HepG2 (cell line): ENCODE data around the gene SEPHS2. TPM values are rescaled to one million over a fixed set of nuclear protein-coding genes. Genes with fewer than 3 reads are reported as not detected.
A peak's percentile ranks its signal among the peaks of the same experiment; 100 is the strongest.

ENCODE experiments used
- KAT8 ChIP-seq: IDR thresholded peaks from 2 replicates; pipeline ENCODE4 v1.6.1; 2016; ENCODE audit warnings: missing genetic modification reagents, missing compliant biosample characterization
- MTF2 ChIP-seq: sonication (generic); formaldehyde crosslinking; IDR thresholded peaks from 2 replicates; pipeline ENCODE4 v1.5.0; 2020; ENCODE audit warnings: missing genetic modification reagents, borderline replicate concordance
- PITX1 ChIP-seq: sonication (generic); formaldehyde crosslinking; IDR thresholded peaks from 2 replicates; pipeline ENCODE4 v1.5.1; 2020; ENCODE audit warnings: mild to moderate bottlenecking, missing genetic modification reagents
- SP5 ChIP-seq: IDR thresholded peaks from 2 replicates; pipeline ENCODE4 v1.6.1; 2016; ENCODE audit warnings: low read depth, borderline replicate concordance
- SRSF9 ChIP-seq: fragments of 200-400 bp; formaldehyde crosslinking; IDR thresholded peaks from 2 replicates; pipeline ENCODE4 v1.6.1; 2018; ENCODE audit warnings: borderline replicate concordance, mild to moderate bottlenecking, low read depth, low read length; ENCODE audit not compliant: insufficient read depth, poor library complexity, severe bottlenecking
- ZNF24 ChIP-seq: fragments of 450-650 bp; IDR thresholded peaks from 2 replicates; pipeline ENCODE4 v1.6.1; 2017; ENCODE audit warnings: antibody characterized with exemption, mild to moderate bottlenecking
- ZNF432 ChIP-seq: sonication (generic); formaldehyde crosslinking; IDR thresholded peaks from 2 replicates; pipeline ENCODE4 v1.5.0; 2020; ENCODE audit warnings: missing genetic modification reagents, mild to moderate bottlenecking, borderline replicate concordance
- ZNF747 ChIP-seq: sonication (generic); formaldehyde crosslinking; IDR thresholded peaks from 2 replicates; pipeline ENCODE4 v1.8.1; 2023; ENCODE audit warnings: missing genetic modification reagents, mild to moderate bottlenecking, borderline replicate concordance
- ZNF749 ChIP-seq: sonication (generic); formaldehyde crosslinking; IDR thresholded peaks from 2 replicates; pipeline ENCODE4 v1.8.0; 2022; ENCODE audit warnings: mild to moderate bottlenecking, missing genetic modification reagents, moderate library complexity, borderline replicate concordance
- polyA plus RNA-seq, 8 experiments: library from polyadenylated mRNA; depleted of rRNA in 3 of 8; stranded (reverse) in 7 of 8; unstranded in 1 of 8; fragments of >200 nt; fragmentation: Illumina TruSeq in 4 of 8; extraction: Trizol in 4 of 8; gene quantifications; 2 replicates each; pipeline versions ENCODE4 v1.2.1 to v1.2.3, GENCODE V29; 2011 to 2016; ENCODE audit warnings: low read depth in 4 of 8, missing spikeins in 1 of 8, mixed read lengths in 1 of 8; ENCODE audit not compliant: insufficient read depth in 1 of 8
- total RNA-seq, 5 experiments: library from RNA; depleted of rRNA; stranded (reverse); fragments of >200 nt; fragmentation: Illumina TruSeq; extraction: Trizol; gene quantifications; 2 replicates each; pipeline ENCODE4 v1.2.3, GENCODE V29; 2016; ENCODE audit warnings: low read depth in 1 of 5
- TF ChIP-seq, protein P1 (sequence below): sonication (generic); formaldehyde crosslinking; IDR thresholded peaks from 2 replicates; pipeline ENCODE4 v1.4.0; 2020; ENCODE audit warnings: mild to moderate bottlenecking, missing genetic modification reagents, borderline replicate concordance
- TF ChIP-seq, protein P2 (sequence below): sonication (generic); formaldehyde crosslinking; IDR thresholded peaks from 2 replicates; pipeline ENCODE4 v1.4.0; 2020; ENCODE audit warnings: mild to moderate bottlenecking, missing genetic modification reagents
- TF ChIP-seq, protein P3 (sequence below): sonication (generic); formaldehyde crosslinking; IDR thresholded peaks from 2 replicates; pipeline ENCODE4 v1.5.0; 2020; ENCODE audit warnings: missing genetic modification reagents
- TF ChIP-seq, protein P4 (sequence below): sonication (generic); formaldehyde crosslinking; IDR thresholded peaks from 2 replicates; pipeline ENCODE4 v1.8.1; 2022; ENCODE audit warnings: mild to moderate bottlenecking, missing genetic modification reagents
- TF ChIP-seq, protein P5 (sequence below): sonication (generic); formaldehyde crosslinking; IDR thresholded peaks from 2 replicates; pipeline ENCODE4 v1.4.0; 2020; ENCODE audit warnings: missing genetic modification reagents, low read depth, mild to moderate bottlenecking, borderline replicate concordance
- TF ChIP-seq, protein P6 (sequence below): sonication (generic); formaldehyde crosslinking; IDR thresholded peaks from 2 replicates; pipeline ENCODE4 v1.4.0; 2020; ENCODE audit warnings: missing genetic modification reagents, borderline replicate concordance

The SEPHS2 gene
- total and polyA plus RNA-seq, 2 of the 13 experiments (the other 11 are each of a cell fraction or from before 2014, with no cell fraction given) = 20.7 to 127 TPM

DNA sequence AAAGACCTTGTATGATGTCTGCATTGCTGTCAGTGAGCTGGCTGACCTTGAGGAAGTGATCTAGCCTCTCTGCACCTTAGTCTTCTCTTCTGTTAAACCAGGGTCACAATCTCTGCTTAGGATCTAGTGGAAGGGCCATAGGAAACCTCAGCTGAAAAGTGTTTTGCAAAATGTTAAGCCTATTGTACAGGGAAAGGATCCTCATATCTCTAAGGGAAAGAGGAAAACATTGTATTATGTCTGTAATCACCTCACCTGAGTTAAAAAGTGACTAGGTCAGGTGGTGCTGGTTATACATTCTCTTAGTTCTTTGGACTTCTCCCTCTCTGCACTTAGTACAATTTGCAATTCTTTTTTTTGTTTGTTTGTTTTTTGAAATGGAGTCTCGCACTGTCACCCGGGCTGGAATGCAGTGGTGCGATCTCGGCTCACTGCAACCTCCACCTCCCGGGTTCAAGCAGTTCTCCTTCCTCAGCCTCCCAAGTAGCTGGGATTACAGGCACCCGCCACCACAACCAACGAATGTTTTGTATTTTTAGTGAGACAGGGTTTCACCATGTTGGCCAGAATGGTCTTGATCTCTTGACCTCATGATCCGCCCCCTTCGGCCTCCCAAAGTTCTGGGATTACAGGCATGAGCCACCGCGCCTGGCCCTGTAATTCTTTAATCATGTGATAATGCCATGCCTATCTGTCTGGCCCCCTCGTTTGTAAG, 2.0 kb upstream of the SEPHS2 start (continued):
- TF ChIP-seq ZNF749 (no peak), MTF2 (peak; percentile 66; the same call in 1 of the 2 replicates), PITX1 (peak; percentile 92), ZNF747 (CRISPR knock-in tag) (peak; percentile 70; the same call in 1 of the 2 replicates), ZNF432 (CRISPR knock-in tag) (no peak), ZNF24 (peak; percentile 61; the same call in 1 of the 2 replicates), SP5 (peak; percentile 10; the same call in 1 of the 2 replicates), KAT8 (peak; percentile 77), SRSF9 (no peak)
- TF ChIP-seq, protein P1, sequence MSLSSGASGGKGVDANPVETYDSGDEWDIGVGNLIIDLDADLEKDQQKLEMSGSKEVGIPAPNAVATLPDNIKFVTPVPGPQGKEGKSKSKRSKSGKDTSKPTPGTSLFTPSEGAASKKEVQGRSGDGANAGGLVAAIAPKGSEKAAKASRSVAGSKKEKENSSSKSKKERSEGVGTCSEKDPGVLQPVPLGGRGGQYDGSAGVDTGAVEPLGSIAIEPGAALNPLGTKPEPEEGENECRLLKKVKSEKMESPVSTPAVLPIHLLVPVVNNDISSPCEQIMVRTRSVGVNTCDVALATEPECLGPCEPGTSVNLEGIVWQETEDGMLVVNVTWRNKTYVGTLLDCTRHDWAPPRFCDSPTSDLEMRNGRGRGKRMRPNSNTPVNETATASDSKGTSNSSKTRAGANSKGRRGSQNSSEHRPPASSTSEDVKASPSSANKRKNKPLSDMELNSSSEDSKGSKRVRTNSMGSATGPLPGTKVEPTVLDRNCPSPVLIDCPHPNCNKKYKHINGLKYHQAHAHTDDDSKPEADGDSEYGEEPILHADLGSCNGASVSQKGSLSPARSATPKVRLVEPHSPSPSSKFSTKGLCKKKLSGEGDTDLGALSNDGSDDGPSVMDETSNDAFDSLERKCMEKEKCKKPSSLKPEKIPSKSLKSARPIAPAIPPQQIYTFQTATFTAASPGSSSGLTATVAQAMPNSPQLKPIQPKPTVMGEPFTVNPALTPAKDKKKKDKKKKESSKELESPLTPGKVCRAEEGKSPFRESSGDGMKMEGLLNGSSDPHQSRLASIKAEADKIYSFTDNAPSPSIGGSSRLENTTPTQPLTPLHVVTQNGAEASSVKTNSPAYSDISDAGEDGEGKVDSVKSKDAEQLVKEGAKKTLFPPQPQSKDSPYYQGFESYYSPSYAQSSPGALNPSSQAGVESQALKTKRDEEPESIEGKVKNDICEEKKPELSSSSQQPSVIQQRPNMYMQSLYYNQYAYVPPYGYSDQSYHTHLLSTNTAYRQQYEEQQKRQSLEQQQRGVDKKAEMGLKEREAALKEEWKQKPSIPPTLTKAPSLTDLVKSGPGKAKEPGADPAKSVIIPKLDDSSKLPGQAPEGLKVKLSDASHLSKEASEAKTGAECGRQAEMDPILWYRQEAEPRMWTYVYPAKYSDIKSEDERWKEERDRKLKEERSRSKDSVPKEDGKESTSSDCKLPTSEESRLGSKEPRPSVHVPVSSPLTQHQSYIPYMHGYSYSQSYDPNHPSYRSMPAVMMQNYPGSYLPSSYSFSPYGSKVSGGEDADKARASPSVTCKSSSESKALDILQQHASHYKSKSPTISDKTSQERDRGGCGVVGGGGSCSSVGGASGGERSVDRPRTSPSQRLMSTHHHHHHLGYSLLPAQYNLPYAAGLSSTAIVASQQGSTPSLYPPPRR (CRISPR knock-in tag) = peak; percentile 63; the same call in 1 of the 2 replicates
- TF ChIP-seq, protein P2, sequence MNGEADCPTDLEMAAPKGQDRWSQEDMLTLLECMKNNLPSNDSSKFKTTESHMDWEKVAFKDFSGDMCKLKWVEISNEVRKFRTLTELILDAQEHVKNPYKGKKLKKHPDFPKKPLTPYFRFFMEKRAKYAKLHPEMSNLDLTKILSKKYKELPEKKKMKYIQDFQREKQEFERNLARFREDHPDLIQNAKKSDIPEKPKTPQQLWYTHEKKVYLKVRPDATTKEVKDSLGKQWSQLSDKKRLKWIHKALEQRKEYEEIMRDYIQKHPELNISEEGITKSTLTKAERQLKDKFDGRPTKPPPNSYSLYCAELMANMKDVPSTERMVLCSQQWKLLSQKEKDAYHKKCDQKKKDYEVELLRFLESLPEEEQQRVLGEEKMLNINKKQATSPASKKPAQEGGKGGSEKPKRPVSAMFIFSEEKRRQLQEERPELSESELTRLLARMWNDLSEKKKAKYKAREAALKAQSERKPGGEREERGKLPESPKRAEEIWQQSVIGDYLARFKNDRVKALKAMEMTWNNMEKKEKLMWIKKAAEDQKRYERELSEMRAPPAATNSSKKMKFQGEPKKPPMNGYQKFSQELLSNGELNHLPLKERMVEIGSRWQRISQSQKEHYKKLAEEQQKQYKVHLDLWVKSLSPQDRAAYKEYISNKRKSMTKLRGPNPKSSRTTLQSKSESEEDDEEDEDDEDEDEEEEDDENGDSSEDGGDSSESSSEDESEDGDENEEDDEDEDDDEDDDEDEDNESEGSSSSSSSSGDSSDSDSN (CRISPR knock-in tag) = peak; percentile 54
- TF ChIP-seq, protein P3, sequence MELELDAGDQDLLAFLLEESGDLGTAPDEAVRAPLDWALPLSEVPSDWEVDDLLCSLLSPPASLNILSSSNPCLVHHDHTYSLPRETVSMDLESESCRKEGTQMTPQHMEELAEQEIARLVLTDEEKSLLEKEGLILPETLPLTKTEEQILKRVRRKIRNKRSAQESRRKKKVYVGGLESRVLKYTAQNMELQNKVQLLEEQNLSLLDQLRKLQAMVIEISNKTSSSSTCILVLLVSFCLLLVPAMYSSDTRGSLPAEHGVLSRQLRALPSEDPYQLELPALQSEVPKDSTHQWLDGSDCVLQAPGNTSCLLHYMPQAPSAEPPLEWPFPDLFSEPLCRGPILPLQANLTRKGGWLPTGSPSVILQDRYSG (CRISPR knock-in tag) = no peak
- TF ChIP-seq, protein P4, sequence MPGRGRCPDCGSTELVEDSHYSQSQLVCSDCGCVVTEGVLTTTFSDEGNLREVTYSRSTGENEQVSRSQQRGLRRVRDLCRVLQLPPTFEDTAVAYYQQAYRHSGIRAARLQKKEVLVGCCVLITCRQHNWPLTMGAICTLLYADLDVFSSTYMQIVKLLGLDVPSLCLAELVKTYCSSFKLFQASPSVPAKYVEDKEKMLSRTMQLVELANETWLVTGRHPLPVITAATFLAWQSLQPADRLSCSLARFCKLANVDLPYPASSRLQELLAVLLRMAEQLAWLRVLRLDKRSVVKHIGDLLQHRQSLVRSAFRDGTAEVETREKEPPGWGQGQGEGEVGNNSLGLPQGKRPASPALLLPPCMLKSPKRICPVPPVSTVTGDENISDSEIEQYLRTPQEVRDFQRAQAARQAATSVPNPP (CRISPR knock-in tag) = no peak
- TF ChIP-seq, protein P5, sequence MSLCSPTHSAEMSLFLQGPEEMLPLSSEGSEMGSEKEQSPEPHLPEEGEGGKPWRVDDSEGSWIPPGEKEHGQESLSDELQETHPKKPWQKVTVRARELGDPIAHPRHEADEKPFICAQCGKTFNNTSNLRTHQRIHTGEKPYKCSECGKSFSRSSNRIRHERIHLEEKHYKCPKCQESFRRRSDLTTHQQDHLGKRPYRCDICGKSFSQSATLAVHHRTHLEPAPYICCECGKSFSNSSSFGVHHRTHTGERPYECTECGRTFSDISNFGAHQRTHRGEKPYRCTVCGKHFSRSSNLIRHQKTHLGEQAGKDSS (CRISPR knock-in tag) = no peak
- TF ChIP-seq, protein P6, sequence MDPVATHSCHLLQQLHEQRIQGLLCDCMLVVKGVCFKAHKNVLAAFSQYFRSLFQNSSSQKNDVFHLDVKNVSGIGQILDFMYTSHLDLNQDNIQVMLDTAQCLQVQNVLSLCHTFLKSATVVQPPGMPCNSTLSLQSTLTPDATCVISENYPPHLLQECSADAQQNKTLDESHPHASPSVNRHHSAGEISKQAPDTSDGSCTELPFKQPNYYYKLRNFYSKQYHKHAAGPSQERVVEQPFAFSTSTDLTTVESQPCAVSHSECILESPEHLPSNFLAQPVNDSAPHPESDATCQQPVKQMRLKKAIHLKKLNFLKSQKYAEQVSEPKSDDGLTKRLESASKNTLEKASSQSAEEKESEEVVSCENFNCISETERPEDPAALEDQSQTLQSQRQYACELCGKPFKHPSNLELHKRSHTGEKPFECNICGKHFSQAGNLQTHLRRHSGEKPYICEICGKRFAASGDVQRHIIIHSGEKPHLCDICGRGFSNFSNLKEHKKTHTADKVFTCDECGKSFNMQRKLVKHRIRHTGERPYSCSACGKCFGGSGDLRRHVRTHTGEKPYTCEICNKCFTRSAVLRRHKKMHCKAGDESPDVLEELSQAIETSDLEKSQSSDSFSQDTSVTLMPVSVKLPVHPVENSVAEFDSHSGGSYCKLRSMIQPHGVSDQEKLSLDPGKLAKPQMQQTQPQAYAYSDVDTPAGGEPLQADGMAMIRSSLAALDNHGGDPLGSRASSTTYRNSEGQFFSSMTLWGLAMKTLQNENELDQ = no peak
